Chondrocyte (in vitro differentiated cells): ENCODE data around the gene CMTM3. TPM values are rescaled to one million over a fixed set of nuclear protein-coding genes. Genes with fewer than 3 reads are reported as not detected.

ENCODE experiments used
- DNase-seq: peaks from one replicate; pipeline ENCODE4 v3.0.0; 2021; ENCODE audit warnings: mixed read lengths, low spot score
- H3K27ac Mint-ChIP-seq: one replicate; pipeline ENCODE4 v1.8.0; 2021; ENCODE audit warnings: mild to moderate bottlenecking, moderate library complexity, mixed read lengths; ENCODE audit not compliant: unreplicated experiment
- H3K27me3 Mint-ChIP-seq: 2 replicates; pipeline ENCODE4 v1.8.0; 2021; ENCODE audit warnings: low read depth, mixed read lengths
- H3K36me3 Mint-ChIP-seq: 2 replicates; pipeline ENCODE4 v1.8.0; 2021; ENCODE audit warnings: low read depth, mixed read lengths
- H3K4me1 Mint-ChIP-seq: 2 replicates; pipeline ENCODE4 v1.8.0; 2021; ENCODE audit warnings: low read depth, mild to moderate bottlenecking, mixed read lengths
- H3K4me3 Mint-ChIP-seq: one replicate; pipeline ENCODE4 v1.8.0; 2021; ENCODE audit warnings: mild to moderate bottlenecking, moderate library complexity, mixed read lengths; ENCODE audit not compliant: unreplicated experiment
- H3K9me3 Mint-ChIP-seq: 2 replicates; pipeline ENCODE4 v1.8.0; 2021; ENCODE audit warnings: low read depth, mixed read lengths
- total RNA-seq: library from RNA; stranded (reverse); gene quantifications from 3 replicates; pipeline ENCODE4 v1.2.1, GENCODE V29; 2021
- TF ChIP-seq, protein P1 (sequence below): fragments of 200-600 bp; sonication (generic); IDR thresholded peaks from 2 replicates; pipeline ENCODE4 v1.5.0; 2021; ENCODE audit warnings: antibody characterized with exemption, mild to moderate bottlenecking, moderate library complexity

CMTM3 gene
- total RNA-seq, 1 donor from 2014 or later, result 76.5 TPM

DNA sequence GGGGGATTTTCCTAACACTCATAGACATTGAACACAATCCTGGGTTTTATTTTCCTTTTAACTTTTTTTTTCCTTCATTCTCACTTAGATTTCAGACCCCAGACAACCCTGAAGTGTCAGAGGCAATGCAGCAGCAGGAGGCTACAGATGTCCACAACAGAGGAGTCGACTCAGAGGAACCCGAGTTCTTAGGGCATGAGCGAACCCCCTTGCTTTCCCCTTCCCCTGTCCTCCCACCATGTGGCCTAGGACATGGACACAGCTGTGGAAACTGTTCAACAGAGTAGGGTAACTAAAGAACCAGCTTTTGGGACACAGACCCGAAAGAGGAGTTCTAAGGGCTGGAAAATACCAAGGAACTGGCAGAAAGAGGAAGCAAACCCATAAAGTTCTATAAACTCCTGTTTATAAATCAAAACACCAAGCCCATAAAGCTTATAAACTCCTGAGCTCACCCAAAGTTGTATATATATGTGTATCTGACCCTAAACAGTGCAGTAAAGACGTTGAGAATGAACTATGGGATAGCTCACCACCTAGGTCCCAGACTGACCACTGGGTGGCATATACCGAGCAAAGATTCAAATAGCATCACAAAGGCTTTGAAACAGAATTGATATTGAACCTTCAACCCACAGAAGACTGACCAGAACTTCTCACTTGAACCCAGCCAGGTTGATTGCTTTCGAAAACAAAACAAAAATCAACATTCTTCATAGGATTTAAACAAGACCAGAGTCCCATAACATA, 58.1 kb downstream of the CMTM3 start:
- H3K4me3 Mint-ChIP-seq, result no peak overlapping the region
- no peak for DNase-seq
- peak overlapping the region; percentile 97 for H3K27ac Mint-ChIP-seq
- TF ChIP-seq, protein P1, sequence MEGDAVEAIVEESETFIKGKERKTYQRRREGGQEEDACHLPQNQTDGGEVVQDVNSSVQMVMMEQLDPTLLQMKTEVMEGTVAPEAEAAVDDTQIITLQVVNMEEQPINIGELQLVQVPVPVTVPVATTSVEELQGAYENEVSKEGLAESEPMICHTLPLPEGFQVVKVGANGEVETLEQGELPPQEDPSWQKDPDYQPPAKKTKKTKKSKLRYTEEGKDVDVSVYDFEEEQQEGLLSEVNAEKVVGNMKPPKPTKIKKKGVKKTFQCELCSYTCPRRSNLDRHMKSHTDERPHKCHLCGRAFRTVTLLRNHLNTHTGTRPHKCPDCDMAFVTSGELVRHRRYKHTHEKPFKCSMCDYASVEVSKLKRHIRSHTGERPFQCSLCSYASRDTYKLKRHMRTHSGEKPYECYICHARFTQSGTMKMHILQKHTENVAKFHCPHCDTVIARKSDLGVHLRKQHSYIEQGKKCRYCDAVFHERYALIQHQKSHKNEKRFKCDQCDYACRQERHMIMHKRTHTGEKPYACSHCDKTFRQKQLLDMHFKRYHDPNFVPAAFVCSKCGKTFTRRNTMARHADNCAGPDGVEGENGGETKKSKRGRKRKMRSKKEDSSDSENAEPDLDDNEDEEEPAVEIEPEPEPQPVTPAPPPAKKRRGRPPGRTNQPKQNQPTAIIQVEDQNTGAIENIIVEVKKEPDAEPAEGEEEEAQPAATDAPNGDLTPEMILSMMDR, result peak; percentile 80
- no peaks in the 10 kb centered on the region for H3K27me3 Mint-ChIP-seq
- H3K36me3 Mint-ChIP-seq, result no peaks in the 10 kb centered on the region
- peaks cover 31% of the 10 kb centered on the region for H3K4me1 Mint-ChIP-seq
- H3K9me3 Mint-ChIP-seq, result no peaks in the 10 kb centered on the region

Other genes with a start within 250 kb of the CMTM3 start
- gene CDH5, start 238.0 kb upstream of the CMTM3 start, total RNA-seq, result not detected in 3 replicates
- 3.1 to 4.1 TPM (median 3.7 TPM) in 3 replicates for gene BEAN1, start 177.4 kb upstream of the CMTM3 start, total RNA-seq
- gene TK2, start 54.6 kb upstream of the CMTM3 start, total RNA-seq, result 30.4 to 34.3 TPM (median 33.6 TPM) in 3 replicates
- 47.3 to 52.8 TPM (median 51.9 TPM) in 3 replicates for gene CKLF, start 52.1 kb upstream of the CMTM3 start, total RNA-seq
- 6.3 to 11.9 TPM (median 9.6 TPM) in 3 replicates for gene CMTM1, start 38.3 kb upstream of the CMTM3 start, total RNA-seq
- not detected in 3 replicates for gene CMTM2, start 25.2 kb upstream of the CMTM3 start, total RNA-seq
- gene CMTM4, start 92.0 kb downstream of the CMTM3 start, total RNA-seq, result 30.1 to 32.5 TPM (median 31.5 TPM) in 3 replicates
- 144 to 153 TPM (median 147 TPM) in 3 replicates for gene DYNC1LI2, start 146.9 kb downstream of the CMTM3 start, total RNA-seq
- gene TERB1, start 196.9 kb downstream of the CMTM3 start, total RNA-seq, result not detected in 3 replicates
- gene NAE1, start 226.3 kb downstream of the CMTM3 start, total RNA-seq, result 46.7 to 51.4 TPM (median 47.8 TPM) in 3 replicates
- gene CA7, start 239.7 kb downstream of the CMTM3 start, total RNA-seq, result not detected in 3 replicates